GM12875 (cell line): ENCODE data around the gene TPO.

Experiments
- H3K4me3 ChIP-seq: one replicate; pipeline ENCODE4 v1.5.1; 2011; ENCODE audit warnings: low read depth, low read length, control low read depth
- CTCF ChIP-seq: IDR thresholded peaks from 2 replicates; pipeline ENCODE4 v1.5.1; 2011; ENCODE audit warnings: low read depth, mild to moderate bottlenecking, control low read depth, inconsistent platforms, low read length, moderate library complexity, borderline replicate concordance; ENCODE audit not compliant: insufficient read depth

The TPO gene

DNA sequence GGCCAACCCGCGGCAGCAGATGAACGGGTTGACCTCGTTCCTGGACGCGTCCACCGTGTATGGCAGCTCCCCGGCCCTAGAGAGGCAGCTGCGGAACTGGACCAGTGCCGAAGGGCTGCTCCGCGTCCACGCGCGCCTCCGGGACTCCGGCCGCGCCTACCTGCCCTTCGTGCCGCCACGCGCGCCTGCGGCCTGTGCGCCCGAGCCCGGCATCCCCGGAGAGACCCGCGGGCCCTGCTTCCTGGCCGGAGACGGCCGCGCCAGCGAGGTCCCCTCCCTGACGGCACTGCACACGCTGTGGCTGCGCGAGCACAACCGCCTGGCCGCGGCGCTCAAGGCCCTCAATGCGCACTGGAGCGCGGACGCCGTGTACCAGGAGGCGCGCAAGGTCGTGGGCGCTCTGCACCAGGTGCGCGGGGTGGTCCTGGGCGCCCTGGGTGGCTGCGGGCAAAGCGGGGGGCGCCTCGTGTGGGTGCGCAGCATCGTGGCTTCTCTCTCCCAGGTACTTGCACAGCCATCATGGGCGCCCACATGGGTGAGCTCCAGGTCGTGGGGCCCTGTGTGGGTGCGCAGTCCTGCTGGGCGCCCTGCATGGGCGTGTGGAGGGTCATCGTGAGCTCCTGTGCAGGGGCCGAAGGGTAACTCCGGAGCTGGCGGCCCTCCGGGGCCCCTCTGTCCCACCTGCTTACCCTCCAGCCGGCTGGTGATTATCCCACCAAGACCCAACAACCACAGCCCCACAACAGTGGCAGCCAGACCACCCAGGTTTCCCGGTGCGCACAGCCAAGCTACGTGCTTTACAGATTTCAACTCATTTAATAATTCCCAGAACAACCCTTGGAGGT, 64.2 kb downstream of the TPO start:
- TF ChIP-seq CTCF: no peak

GRCh38 chr2:1478311-1479305, 65.3 kb downstream of the TPO start:
- no peak for TF ChIP-seq CTCF
- H3K4me3 ChIP-seq: no peak overlapping the region

More for the DNA sequence above, 64.2 kb downstream of the TPO start:
- H3K4me3 ChIP-seq: no peak overlapping the region

- no peak for TF ChIP-seq CTCF
- no peak overlapping the region for H3K4me3 ChIP-seq
Observed at GRCh38 chr2:1479346-1479745, 66.1 kb downstream of the TPO start.

GRCh38 chr2:1480671-1481076, 67.4 kb downstream of the TPO start:
- no peak overlapping the region for H3K4me3 ChIP-seq
- no peak for TF ChIP-seq CTCF

DNA sequence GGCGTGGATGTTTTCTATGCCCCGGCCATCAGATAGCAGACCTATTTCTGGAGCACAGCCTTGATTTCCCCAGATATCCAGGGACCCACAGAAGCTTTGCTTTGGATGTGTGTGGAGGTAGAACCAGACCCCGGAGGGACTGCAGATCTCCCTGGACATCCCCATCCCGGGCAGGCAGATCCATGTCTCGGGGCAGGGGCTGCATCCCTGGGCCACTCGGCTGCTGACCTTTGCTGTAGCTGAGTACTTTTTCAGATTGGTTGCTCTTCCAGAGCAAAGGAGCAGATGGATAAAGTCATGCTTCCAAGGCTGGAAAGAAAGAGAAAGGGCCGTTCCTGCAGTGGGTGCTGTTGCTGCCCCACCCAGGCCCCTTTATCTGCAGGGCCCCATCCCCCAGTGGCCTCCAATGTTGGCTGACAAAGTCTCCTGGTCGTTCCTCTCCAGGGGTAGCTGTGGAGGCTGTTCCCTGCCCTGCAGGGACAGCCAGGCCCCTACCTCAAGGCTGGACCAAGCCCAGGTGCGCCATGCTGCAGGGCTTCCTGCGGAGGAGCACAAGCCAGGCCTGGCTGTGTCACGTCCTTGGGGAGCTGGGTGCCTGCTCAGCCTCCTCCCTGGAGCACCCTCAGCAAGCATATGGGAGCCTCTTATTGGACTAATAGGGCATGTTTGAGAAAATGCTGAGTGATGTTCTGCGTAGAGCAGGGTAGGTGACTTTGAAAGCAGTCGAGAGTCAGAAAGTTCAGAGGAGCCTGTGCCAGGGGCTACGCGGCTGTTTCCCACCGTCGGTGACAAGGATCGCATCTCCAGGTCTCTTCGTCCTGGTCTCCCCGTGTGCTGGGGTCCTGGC, 68.4 kb downstream of the TPO start:
- TF ChIP-seq CTCF: no peak
- no peak overlapping the region for H3K4me3 ChIP-seq

DNA sequence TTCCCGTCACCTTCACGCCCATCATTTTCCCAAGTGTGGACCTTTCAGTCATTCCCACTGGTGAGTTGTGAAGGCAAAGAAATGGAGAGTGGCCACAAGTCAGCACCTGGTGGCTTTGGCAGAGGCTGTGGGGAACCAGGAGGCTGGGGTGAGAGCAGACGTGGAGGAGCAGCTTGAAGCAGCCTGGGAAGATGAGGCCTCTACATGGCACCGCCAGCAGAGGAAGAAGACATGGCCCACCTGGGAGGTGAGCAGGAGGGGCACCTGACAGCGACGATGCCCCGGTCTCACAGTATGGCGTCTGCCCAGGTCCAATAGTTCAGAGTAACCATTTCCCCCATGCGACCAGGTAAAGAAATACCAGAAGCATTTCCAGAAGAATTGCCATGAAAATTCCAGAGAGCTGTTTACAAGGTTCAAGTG, 69.0 kb downstream of the TPO start:
- TF ChIP-seq CTCF: no peak
- no peak overlapping the region for H3K4me3 ChIP-seq
